Spleen (tissue), 11 donors: ENCODE measurements around the gene INF2. TPM values are rescaled to one million over a fixed set of nuclear protein-coding genes. Genes with fewer than 3 reads are reported as not detected.

Source experiments
- DNase-seq: peaks from one replicate; pipeline ENCODE4 v3.0.0-alpha.2; 2020
- H3K27ac ChIP-seq, 8 donors: fragments of 200-600 bp; sonication (generic) in 7 of 8; 1 replicate in 4 of 8; 2 replicates in 4 of 8; pipeline versions ENCODE4 v1.5.0 to v1.8.0; 2016 to 2021; ENCODE audit warnings: inconsistent platforms in 4 of 8, mild to moderate bottlenecking in 4 of 8, moderate library complexity in 1 of 8
- H3K27me3 ChIP-seq, 7 donors: fragments of 200-600 bp; sonication (generic) in 6 of 7; replicated peaks in 1 of 7; 1 replicate in 4 of 7; 2 replicates in 3 of 7; pipeline versions ENCODE4 v1.5.0 to v1.8.0; 2016 to 2021; ENCODE audit warnings: inconsistent platforms in 3 of 7, mild to moderate bottlenecking in 1 of 7
- H3K36me3 ChIP-seq, 6 donors: fragments of 200-600 bp; sonication (generic) in 5 of 6; 1 replicate in 4 of 6; 2 replicates in 2 of 6; pipeline versions ENCODE4 v1.5.0 to v1.8.0; 2016 to 2021; ENCODE audit warnings: inconsistent platforms in 2 of 6
- H3K4me1 ChIP-seq, 6 donors: fragments of 200-600 bp; sonication (generic) in 5 of 6; 1 replicate in 3 of 6; 2 replicates in 3 of 6; pipeline versions ENCODE4 v1.5.0 to v1.8.0; 2016 to 2021; ENCODE audit warnings: inconsistent platforms in 3 of 6
- H3K4me3 ChIP-seq, 8 donors: fragments of 200-600 bp; sonication (generic) in 7 of 8; 1 replicate in 4 of 8; 2 replicates in 4 of 8; pipeline versions ENCODE4 v1.5.0 to v1.8.0; 2016 to 2021; ENCODE audit warnings: inconsistent platforms in 4 of 8, mild to moderate bottlenecking in 4 of 8, moderate library complexity in 2 of 8
- H3K9me3 ChIP-seq, 8 donors: fragments of 200-600 bp; sonication (generic) in 7 of 8; 1 replicate in 4 of 8; 2 replicates in 4 of 8; pipeline versions ENCODE4 v1.5.0 to v1.8.0; 2016 to 2021; ENCODE audit warnings: inconsistent platforms in 4 of 8
- POLR2A ChIP-seq, 3 donors: fragments of 450-650 bp; IDR thresholded peaks; one replicate each; pipeline ENCODE4 v1.5.1; 2017; ENCODE audit warnings: antibody characterized with exemption in 3 of 3, mild to moderate bottlenecking in 1 of 3
- POLR2AphosphoS5 ChIP-seq, 3 donors: sonication (generic); formaldehyde crosslinking; IDR thresholded peaks; one replicate each; pipeline ENCODE4 v1.5.1; 2017; ENCODE audit warnings: antibody characterized with exemption in 3 of 3
- WGBS, 5 donors: extraction: QIAGEN DNeasy Blood & Tissue Kit in 3 of 5; methylation state at CpG; one replicate each; pipeline versions ENCODE4 v1.1.5 to v1.1.7; 2013 to 2018; 5-methylcytosine and 5-hydroxymethylcytosine counted together
- intact Hi-C: fragments of 100-400 bp; cut with DNase I; formaldehyde crosslinking; loops from one replicate; pipeline ENCODE4 v1.15.0; 2023; ENCODE audit warnings: low total_unique reads
- polyA plus RNA-seq, 3 donors: library from polyadenylated mRNA; stranded (reverse); fragments of 200-250 nt; gene quantifications; one replicate each; pipeline ENCODE4 v1.2.1, GENCODE V29; 2013
- total RNA-seq, 7 donors: library from RNA; depleted of rRNA in 3 of 7; stranded (reverse); fragments of >200 nt in 3 of 7; fragmentation: NEBNext Ultra II Directional in 4 of 7; extraction: Animal tissue kit (Norgen Biotek cat#: 25700) in 4 of 7; gene quantifications; one replicate each; pipeline versions ENCODE4 v1.1.0 to v1.2.1, GENCODE V29; 2016 to 2021
- TF ChIP-seq, protein P1 (sequence below), 11 experiments: fragments of 200-600 bp in 7 of 11; fragments of 450-650 bp in 4 of 11; sonication (generic) in 4 of 11; IDR thresholded peaks in 8 of 11; conservative IDR thresholded peaks in 3 of 11; 1 replicate in 7 of 11; 2 replicates in 4 of 11; pipeline versions ENCODE4 v1.4.0 to v1.8.0; 2016 to 2021; ENCODE audit warnings: antibody characterized with exemption in 11 of 11, inconsistent platforms in 4 of 11, mild to moderate bottlenecking in 1 of 11
- donor health status: healthy with polysubstance abuse.
- donor health status: DM: no; HTN: no; CAD: no; lungs with moderate emphysema.
- donor health status: DM: no; HTN: no; CAD: no.
- donor health status: Bipolar disorder and iron deficiency.
- donor health status: healthy.
- donor health status: DM: no; HTN: no; CAD: no.
- donor health status: DM: yes; HTN: yes; CAD: no.

Gene INF2
- total and polyA plus RNA-seq, 10 donors = 56.6 to 120 (median 98.6) TPM

DNA sequence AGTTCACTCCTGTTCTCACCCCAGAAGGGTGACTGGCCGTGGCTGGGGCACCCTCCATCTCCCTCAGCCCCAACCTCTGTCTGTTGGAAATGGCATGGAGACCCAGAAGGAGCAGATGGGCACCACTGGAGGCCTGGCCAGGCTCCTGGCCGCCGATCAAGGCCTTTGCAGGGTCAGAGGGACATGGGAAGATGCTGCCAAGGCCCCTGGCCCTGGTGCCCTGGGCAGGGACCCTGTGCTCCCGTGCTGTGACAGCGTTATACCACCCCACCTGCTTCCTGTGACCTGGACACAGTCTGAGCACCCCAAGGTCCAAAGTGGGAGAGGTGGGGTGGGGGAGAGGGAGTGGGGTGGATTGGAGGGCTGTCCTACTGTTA lies 3.5 kb downstream of the INF2 start:
- Histone ChIP-seq H3K27ac (peak overlapping the region; percentile 3 to 90 (median 56)), H3K27me3 (peaks cover 0 to 15% (median 0%) of the 10 kb centered on the region in 7 donors), H3K4me1 (peaks cover 65 to 100% (median 93%) of the 10 kb centered on the region in 6 donors), H3K9me3 (no peaks in the 10 kb centered on the region), H3K4me3 (peak overlapping the region in 1 of 8 donors; percentile 96), H3K36me3 (peaks cover 0 to 46% (median 6%) of the 10 kb centered on the region in 6 donors)
- WGBS, 5 donors = 46 to 74% (median 72%) methylated on average over 3 to 5 of the region's 5 CpGs
- DNase-seq = no peak
- intact Hi-C loops = no loop called here
- no peak for TF ChIP-seq POLR2AphosphoS5 (IDR thresholded peaks at IDR 0.05)
- no peak for TF ChIP-seq POLR2A (IDR thresholded peaks at IDR 0.05)
- TF ChIP-seq, protein P1, sequence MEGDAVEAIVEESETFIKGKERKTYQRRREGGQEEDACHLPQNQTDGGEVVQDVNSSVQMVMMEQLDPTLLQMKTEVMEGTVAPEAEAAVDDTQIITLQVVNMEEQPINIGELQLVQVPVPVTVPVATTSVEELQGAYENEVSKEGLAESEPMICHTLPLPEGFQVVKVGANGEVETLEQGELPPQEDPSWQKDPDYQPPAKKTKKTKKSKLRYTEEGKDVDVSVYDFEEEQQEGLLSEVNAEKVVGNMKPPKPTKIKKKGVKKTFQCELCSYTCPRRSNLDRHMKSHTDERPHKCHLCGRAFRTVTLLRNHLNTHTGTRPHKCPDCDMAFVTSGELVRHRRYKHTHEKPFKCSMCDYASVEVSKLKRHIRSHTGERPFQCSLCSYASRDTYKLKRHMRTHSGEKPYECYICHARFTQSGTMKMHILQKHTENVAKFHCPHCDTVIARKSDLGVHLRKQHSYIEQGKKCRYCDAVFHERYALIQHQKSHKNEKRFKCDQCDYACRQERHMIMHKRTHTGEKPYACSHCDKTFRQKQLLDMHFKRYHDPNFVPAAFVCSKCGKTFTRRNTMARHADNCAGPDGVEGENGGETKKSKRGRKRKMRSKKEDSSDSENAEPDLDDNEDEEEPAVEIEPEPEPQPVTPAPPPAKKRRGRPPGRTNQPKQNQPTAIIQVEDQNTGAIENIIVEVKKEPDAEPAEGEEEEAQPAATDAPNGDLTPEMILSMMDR (IDR thresholded peaks at IDR 0.05 in 8 of 11, conservative IDR thresholded peaks at IDR 0.05 in 3 of 11) = no peak

DNA sequence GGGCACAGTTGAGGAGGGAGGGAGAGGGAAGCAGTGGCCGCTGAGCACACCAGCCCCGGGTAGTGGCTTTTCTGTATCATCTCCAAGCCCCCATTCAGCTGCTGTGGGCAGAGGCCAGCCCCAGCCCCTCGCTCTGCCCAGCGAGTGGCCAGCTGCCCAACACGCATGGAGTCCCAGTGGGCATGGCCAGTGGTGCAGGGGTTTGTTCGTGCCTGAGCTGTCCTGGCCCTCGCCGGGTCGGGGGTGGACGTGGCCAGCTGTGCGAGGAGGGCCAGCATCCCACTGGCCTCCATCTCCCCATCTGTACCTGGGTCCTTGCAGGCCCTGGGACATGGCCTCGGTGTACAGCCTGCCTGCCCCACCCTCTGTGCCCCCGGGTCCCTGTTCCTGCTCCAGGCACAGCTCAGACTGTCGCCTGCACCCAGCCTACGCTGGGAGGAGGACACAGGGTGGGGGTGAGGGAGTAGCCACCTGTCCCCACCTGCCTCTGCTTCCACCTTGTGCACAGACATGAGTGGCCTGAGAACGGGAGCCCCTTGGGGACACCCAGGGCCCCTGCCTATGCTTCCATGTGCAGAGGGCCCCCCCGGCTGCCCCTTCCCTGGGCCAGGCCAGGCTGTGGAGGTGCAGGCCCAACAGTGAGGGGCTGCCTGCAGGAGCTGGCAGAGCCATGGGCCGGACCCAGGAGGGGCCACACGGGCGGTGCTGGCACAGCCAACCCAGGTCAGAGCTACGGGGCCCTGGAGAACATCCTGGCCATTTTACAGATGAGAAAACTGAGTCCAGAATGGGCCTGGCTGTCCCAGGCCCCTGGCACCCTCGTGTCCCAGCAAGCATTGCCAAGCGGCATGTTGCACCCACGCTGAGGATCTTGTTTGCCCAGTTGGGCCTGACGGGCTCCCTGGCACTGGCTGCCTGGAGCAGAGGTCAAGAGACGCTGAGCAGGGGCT lies 4.3 kb downstream of the INF2 start:
- H3K9me3 ChIP-seq = no peaks in the 10 kb centered on the region
- DNase-seq = no peak
- 82 to 92% (median 86%) methylated on average over 10 to 26 of the region's 26 CpGs for WGBS, 5 donors
- intact Hi-C loops = no loop called here
- H3K36me3 ChIP-seq = peaks cover 0 to 48% (median 6%) of the 10 kb centered on the region in 6 donors
- H3K27ac ChIP-seq = peak overlapping the region in 6 of 8 donors; percentile 19 to 90 (median 83)
- H3K27me3 ChIP-seq = peaks cover 0 to 14% (median 0%) of the 10 kb centered on the region in 7 donors
- peaks cover 64 to 100% (median 88%) of the 10 kb centered on the region in 6 donors for H3K4me1 ChIP-seq
- H3K4me3 ChIP-seq = no peak overlapping the region
- TF ChIP-seq POLR2AphosphoS5 (IDR thresholded peaks at IDR 0.05) (no peak), POLR2A (IDR thresholded peaks at IDR 0.05) (no peak)
- TF ChIP-seq, protein P1 (IDR thresholded peaks at IDR 0.05 in 8 of 11, conservative IDR thresholded peaks at IDR 0.05 in 3 of 11) = no peak

DNA sequence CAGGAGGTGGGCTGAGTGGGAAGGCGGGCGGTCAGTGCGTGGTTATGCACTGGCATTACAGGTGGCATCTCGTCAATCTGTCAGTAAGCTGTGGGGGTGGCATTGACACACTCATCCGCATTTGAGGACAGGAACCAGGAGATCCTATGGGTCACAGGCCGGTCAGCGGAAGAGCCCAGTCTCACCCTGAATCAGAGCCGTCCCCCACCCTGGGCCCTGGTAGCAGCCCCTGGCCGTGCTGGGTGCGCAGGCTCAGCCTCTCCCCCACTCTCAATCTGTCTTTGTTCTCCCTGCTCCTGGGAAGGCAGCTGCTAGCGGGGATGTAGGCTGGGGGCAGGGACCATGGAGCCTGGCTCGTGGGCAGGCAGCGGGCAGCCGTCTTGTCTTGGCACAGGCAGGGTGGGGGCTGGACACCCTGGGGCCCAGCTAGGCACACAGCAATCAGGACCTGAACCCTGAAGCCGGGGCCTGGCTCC lies 5.1 kb downstream of the INF2 start:
- intact Hi-C loops = no loop called here
- H3K4me1 ChIP-seq = peaks cover 61 to 100% (median 88%) of the 10 kb centered on the region in 6 donors
- H3K4me3 ChIP-seq = peak overlapping the region in 2 of 8 donors; percentile 7 to 47
- TF ChIP-seq POLR2A (IDR thresholded peaks at IDR 0.05) (no peak), POLR2AphosphoS5 (IDR thresholded peaks at IDR 0.05) (peak in 1 of 3 donors; percentile 8)
- H3K27ac ChIP-seq = peak overlapping the region in 7 of 8 donors; percentile 51 to 90 (median 80)
- WGBS, 5 donors = 74 to 93% (median 75%) methylated on average over 5 to 15 of the region's 15 CpGs
- DNase-seq = no peak
- H3K9me3 ChIP-seq = no peaks in the 10 kb centered on the region
- peaks cover 0 to 48% (median 6%) of the 10 kb centered on the region in 6 donors for H3K36me3 ChIP-seq
- peaks cover 0 to 6% (median 0%) of the 10 kb centered on the region in 7 donors for H3K27me3 ChIP-seq

DNA sequence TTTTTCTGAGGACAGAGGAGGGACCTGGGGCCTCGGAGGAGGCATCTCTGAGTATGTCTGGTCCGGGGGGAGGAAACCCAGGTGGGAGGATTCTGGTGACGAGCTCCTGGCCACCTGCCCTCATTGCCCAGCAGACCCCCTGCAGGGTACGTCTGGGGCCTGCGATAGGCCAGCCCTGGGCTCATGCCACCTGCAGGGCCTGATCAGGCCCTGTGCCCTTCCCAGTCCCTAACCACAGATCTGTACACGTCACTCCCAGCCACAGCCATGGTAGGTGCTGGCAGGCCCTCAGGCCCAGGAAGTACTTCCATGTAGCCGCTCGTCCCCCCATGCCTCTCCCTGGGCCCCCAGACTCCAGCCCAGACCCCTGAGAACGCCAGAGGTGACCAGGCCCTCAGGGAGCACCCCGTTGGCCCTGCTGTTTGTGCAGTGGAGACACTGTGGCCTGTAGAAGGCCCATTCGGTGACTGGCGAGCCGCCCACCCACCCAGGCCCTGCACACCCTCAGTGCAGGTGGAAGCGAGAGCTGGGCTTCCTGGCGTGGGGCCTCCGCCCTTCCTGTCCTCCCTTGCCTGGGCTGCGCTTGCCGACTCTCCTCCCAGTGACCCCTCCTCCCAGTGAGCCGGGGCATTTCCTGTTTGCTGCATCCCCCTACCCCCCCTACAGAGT lies 5.7 kb downstream of the INF2 start:
- DNase-seq = no peak

More for the DNA sequence above, 5.7 kb downstream of the INF2 start:
- TF ChIP-seq POLR2A (IDR thresholded peaks at IDR 0.05) (no peak), POLR2AphosphoS5 (IDR thresholded peaks at IDR 0.05) (peak; percentile 32 to 77 (median 62))
- TF ChIP-seq, protein P1 (IDR thresholded peaks at IDR 0.05 in 8 of 11, conservative IDR thresholded peaks at IDR 0.05 in 3 of 11) = no peak
- H3K9me3 ChIP-seq = no peaks in the 10 kb centered on the region
- peaks cover 0 to 48% (median 6%) of the 10 kb centered on the region in 6 donors for H3K36me3 ChIP-seq
- peak overlapping the region in 3 of 8 donors; percentile 7 to 47 (median 11) for H3K4me3 ChIP-seq
- peaks cover 0 to under 1% (median 0%) of the 10 kb centered on the region in 7 donors for H3K27me3 ChIP-seq
- WGBS, 5 donors = 15 to 42% (median 30%) methylated on average over 14 to 19 of the region's 19 CpGs
- peak overlapping the region; percentile 48 to 90 (median 77) for H3K27ac ChIP-seq
- intact Hi-C loops = no loop called here
- peaks cover 59 to 100% (median 88%) of the 10 kb centered on the region in 6 donors for H3K4me1 ChIP-seq
